GM12875 (cell line): ENCODE results near the gene CAPN5.
"Not testable (repeated sequence)": the region's sequence is repeated elsewhere in the genome, so short reads cannot be mapped to it uniquely, and the experiment has no call there.

Experiments used
- H3K4me3 ChIP-seq: one replicate; pipeline ENCODE4 v1.5.1; 2011; ENCODE audit warnings: low read depth, low read length, control low read depth
- TF ChIP-seq, protein P1 (sequence below): IDR thresholded peaks from 2 replicates; pipeline ENCODE4 v1.5.1; 2011; ENCODE audit warnings: low read depth, mild to moderate bottlenecking, control low read depth, inconsistent platforms, low read length, moderate library complexity, borderline replicate concordance; ENCODE audit not compliant: insufficient read depth

Gene CAPN5

DNA sequence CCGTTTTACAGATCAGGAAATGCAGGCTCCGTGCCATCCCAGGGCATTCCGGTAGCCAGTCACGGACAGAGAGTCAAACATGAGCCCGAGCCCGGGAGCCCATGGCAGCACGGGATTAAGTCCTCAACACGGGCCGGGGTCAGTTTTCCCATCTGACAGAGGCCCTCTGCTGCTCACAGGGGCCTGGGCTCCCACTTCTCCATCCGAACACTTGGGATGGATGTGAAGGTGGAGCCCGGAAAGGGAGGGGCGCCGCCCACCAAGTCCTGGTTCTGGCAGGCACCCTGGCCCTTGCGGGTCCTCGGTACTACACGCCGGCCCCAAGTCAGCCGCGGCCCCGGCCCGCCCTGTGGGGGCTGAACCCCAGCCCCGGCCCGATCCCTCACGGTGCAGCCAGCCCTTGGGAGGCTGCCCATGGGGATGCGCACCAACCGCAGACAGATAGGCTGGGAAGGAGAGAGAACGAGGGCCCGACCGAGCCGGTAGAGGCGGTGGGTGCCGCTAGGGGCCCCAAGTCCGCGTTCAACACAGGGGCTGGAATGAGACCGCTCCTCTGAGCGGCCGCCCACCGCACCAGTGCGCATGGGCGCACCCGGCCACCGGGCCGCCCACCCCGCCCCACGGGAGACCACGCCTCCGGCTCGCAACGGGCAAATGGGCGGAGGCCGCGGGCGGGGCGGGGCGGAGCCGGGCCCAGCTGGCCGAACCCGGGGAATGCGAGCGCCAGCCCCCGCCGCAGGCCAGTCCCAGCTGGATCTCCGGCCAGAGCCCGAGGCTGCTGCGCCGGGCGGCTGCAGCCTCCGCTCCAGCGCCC is at the start of gene CAPN5:
CAPN5 (plus strand) TSS at position 743 of the 814 bp plus-strand sequence. CDS start 17,916 bp downstream, outside the sequence.
- TF ChIP-seq, protein P1, sequence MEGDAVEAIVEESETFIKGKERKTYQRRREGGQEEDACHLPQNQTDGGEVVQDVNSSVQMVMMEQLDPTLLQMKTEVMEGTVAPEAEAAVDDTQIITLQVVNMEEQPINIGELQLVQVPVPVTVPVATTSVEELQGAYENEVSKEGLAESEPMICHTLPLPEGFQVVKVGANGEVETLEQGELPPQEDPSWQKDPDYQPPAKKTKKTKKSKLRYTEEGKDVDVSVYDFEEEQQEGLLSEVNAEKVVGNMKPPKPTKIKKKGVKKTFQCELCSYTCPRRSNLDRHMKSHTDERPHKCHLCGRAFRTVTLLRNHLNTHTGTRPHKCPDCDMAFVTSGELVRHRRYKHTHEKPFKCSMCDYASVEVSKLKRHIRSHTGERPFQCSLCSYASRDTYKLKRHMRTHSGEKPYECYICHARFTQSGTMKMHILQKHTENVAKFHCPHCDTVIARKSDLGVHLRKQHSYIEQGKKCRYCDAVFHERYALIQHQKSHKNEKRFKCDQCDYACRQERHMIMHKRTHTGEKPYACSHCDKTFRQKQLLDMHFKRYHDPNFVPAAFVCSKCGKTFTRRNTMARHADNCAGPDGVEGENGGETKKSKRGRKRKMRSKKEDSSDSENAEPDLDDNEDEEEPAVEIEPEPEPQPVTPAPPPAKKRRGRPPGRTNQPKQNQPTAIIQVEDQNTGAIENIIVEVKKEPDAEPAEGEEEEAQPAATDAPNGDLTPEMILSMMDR, result peak; percentile 34
- peak within 1 kb of the TSS; percentile 60 for H3K4me3 ChIP-seq

DNA sequence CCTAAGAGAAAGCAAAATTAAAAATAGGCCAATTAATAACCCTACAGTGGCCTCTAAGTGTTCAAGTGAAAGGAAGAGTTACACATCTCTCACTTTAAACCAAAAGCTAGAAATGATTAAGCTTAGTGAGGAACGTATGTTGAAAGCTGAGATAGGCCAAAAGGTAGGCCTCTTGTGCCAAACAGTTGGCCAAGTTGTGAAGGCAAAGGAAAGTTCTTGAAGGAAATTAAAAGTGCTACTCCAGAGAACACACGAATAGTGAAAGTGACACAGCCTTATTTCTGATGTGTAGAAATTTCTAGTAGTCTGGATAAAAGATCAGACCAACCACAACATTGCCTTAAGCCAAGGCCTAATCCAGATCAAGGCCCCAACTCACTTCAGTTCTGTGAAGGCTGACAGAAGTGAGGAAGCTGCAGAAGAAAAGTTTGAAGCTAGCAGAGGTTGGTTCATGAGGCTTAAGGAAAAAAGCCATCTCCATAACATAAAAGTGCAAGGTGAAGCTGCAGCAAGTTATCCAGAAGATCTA is 48.3 kb upstream of the CAPN5 start:
- H3K4me3 ChIP-seq, result not testable (repeated sequence)

DNA sequence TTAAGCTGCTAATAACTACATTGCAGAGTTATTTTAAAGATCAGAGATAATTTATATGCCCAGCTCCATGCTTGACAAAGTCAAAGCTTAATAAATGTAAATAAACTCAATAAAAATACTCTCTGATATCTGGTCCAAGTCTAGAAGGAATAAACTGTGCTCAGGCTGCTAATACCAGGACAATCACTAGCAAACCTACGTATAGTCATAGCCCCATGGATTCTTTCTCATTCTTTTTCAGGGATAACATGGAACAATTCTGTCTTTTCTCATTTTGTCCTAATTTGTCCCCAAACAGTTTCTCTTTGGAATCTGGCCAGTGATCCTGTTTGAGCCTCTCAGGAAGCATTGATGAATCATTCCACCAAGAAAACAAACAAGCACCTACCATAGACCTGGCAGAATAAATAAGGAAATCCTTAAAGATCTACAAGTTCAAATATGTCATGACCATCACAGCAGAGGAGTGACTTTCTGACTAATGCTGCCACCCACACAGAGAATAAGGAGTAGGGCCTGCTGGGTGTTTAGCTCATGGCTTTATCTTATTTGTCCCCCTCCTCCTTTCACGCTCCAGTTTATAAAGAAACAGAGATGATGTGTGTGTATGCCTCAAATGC is 46.7 kb upstream of the CAPN5 start:
- no peak overlapping the region for H3K4me3 ChIP-seq
- TF ChIP-seq, protein P1, result no peak

DNA sequence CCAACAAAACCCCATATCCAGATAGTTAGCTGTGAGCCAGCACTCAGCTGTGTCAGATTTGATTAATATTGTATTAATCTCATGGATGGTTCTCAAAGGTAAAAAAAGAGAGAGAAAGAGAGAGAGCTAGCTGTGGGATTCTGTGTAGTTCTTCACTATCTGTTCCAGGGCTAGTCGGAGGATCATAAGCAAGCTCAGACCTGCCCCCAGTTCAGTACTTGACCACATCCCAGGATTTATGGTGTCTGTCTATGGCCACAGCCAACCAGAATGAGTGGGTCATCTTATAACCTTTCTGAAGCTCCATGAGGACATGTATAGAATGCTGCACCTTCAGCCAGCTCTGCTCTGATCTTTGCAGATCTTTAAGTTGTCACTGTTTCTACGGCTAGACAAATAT is 46.0 kb upstream of the CAPN5 start:
- no peak overlapping the region for H3K4me3 ChIP-seq
- TF ChIP-seq, protein P1, result no peak

DNA sequence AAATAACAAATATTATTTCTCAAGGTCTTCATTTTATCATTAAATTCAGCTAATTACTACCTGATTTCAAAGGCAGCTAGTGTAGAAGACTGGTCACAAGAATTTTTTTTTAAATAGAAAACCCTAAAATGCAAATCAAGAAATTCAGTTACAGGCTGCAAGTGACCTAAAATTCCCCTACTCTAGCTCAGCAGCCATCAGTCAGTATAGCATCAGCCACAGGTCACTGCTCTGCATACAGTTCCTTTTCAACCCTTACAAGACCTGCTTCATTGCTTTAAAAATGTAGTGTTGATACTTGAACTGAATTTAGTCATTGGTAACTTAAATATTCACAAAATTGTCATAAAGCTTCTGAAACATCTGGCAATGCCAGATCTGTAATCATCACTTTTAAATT is 42.0 kb upstream of the CAPN5 start:
- TF ChIP-seq, protein P1, result no peak
- H3K4me3 ChIP-seq, result no peak overlapping the region

DNA sequence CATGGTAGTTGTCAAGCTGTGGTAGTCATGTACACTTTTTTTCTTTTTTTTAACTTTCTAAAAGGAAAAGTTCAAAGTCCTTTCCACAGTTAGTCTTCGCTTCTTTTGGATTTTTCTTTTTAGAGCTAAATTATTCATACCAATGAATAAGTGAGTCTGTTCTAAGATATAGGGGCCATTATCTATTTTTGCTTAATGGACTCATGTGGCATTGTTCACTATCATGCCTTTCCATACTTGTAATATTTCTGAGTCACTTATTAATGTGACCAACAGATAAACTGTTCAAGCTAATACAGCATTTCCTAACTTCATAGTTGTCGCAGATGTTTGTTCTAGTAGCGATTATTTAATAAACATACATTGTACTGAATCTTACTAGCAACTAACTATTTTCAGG is 40.5 kb upstream of the CAPN5 start:
- TF ChIP-seq, protein P1, result no peak
- H3K4me3 ChIP-seq, result no peak overlapping the region

DNA sequence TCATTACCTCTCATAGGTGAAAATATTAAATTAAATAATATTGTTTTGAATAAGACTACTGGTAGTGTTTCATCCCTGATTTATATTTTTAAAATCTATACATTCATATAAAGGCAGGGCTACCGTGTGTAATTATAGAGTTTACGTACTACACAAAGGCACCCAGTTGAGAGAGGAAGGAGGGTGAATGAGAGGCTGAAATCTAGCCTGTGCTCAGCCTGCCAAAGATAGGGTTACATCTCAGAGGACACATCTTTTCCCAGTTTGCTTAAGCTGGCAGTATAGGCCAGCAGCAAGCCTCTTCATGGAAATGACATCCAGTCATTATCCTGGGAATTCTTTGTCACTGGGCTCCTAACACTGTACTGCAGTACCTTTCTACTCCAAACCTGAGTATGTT is 40.0 kb upstream of the CAPN5 start:
- no peak overlapping the region for H3K4me3 ChIP-seq

More for the DNA sequence above, 40.0 kb upstream of the CAPN5 start:
- TF ChIP-seq, protein P1, result no peak
